GM12873 (cell line): ENCODE measurements around the gene C20orf144.

Experiments
- TF ChIP-seq, protein P1 (sequence below): IDR thresholded peaks from 2 replicates; pipeline ENCODE4 v1.5.1; 2012; ENCODE audit warnings: low read depth, mild to moderate bottlenecking, moderate library complexity, low read length, control low read depth; ENCODE audit not compliant: insufficient read depth; ENCODE audit errors: missing control alignments

Gene C20orf144

GRCh38 chr20:33662172-33662571 is at the start of gene C20orf144:
C20orf144 (plus strand) TSS chr20:33662327; CDS start chr20:33662346, 19 bp downstream.
- TF ChIP-seq, protein P1, sequence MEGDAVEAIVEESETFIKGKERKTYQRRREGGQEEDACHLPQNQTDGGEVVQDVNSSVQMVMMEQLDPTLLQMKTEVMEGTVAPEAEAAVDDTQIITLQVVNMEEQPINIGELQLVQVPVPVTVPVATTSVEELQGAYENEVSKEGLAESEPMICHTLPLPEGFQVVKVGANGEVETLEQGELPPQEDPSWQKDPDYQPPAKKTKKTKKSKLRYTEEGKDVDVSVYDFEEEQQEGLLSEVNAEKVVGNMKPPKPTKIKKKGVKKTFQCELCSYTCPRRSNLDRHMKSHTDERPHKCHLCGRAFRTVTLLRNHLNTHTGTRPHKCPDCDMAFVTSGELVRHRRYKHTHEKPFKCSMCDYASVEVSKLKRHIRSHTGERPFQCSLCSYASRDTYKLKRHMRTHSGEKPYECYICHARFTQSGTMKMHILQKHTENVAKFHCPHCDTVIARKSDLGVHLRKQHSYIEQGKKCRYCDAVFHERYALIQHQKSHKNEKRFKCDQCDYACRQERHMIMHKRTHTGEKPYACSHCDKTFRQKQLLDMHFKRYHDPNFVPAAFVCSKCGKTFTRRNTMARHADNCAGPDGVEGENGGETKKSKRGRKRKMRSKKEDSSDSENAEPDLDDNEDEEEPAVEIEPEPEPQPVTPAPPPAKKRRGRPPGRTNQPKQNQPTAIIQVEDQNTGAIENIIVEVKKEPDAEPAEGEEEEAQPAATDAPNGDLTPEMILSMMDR, result no peak

- TF ChIP-seq, protein P1, result no peak
These were observed 40.3 kb upstream of the C20orf144 start for GRCh38 chr20:33621717-33622400.

- TF ChIP-seq, protein P1, result no peak
These were observed 39.3 kb upstream of the C20orf144 start for GRCh38 chr20:33622705-33623365.

GRCh38 chr20:33624399-33624798 is 37.7 kb upstream of the C20orf144 start:
- TF ChIP-seq, protein P1, result no peak

GRCh38 chr20:33626190-33626589 is 35.9 kb upstream of the C20orf144 start:
- TF ChIP-seq, protein P1, result no peak

DNA sequence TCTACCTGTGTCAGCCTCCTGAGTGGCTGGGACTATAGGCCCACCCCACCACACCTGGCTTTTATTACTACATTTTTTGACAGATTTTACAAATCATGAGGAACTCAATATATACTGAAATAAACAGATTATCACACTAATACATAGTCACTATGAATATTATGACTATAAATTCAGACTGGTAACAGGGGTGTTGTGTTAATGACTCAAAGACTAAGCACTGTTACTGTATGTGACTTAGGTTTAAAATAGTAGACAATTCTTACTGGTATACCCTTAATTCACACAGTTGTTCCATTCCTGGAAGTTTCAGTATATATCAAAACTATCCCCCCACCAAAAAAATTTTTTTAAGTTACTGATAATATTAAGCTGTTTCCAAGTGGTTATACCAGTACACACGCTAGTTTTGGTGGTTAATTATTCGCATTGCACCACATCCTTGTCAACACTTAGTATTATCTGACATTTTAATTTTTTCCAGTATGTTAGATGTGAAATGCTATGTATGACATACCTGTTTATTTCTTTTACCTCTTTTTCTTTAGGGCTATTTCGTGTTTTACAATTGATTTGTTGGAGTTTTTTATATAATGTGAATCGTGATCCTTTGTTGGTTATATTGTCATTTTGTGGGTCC is 34.4 kb upstream of the C20orf144 start:
- TF ChIP-seq, protein P1, result no peak

DNA sequence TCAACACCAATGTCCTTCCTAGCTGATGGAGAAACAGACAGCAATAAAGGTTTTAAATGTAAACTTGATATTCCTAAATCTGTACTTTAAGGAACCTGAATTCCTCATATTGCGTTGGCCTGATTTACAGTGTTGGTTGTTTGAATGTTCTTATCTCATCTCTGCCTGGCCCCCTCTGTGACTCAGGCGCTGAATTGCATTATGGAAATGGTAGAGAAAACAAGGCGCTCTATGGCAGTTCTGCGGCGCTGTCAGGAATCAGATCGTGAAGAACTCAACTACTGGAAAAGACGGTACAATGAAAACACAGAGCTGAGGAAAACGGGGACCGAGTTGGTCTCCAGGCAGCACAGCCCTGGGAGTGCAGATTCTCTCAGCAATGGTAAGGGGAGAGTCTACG is 32.6 kb upstream of the C20orf144 start:
- TF ChIP-seq, protein P1, result no peak
